ENCODE measurements around the gene IPO4. TPM values are rescaled to one million over a fixed set of nuclear protein-coding genes. Genes with fewer than 3 reads are reported as not detected.

The IPO4 gene
- total and polyA plus RNA-seq, 2 experiments from 2014 or later: 19.0 to 19.5 TPM

DNA sequence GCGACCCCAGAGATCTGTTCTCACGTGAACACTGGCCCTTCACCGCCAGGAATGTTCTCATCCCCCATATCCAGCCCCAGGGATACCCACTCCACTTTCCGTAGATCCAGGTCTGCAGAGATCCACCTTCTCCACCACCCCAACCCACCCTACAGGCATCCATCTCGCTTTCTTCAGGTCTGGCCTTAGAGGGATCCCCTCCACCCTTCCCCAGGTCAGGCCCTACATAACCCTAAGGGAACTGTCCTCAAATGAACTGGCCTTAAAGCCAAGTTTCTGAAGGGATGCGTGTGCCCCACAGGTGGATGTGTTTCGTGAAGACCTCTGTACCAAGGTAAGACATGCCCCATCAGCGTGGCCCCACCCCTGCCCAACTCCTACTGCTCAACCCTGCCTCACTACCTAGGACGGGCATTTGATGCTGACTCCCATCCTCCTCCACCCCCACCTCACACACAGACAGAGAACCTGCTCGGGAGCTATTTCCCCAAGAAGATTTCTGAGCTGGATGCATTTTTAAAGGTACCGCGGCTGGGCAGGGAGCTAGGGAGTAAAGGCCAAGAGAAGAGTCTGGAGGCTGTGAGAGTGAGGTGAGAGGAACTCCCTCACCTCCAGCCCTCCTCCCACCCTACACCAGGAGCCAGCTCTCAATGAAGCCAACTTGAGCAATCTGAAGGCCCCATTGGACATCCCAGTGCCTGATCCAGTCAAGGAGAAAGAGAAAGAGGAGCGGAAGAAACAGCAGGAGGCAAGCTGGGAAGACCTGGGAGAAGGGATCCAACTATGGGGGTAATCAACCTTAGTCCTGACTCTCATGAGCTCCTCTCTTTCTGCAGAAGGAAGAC, 51.7 kb downstream of the IPO4 start:
- Histone ChIP-seq H3K79me2 (peaks cover 43% of the 10 kb centered on the region), H3K27me3 (no peaks in the 10 kb centered on the region), H3K4me3 (peak overlapping the region; percentile 95), H3K4me2 (peak overlapping the region; percentile 97), H3K4me1 (ENCODE audit: insufficient read depth) (peaks cover 7% of the 10 kb centered on the region), H4K20me1 (ENCODE audit: insufficient read depth, poor library complexity, severe bottlenecking) (peaks cover 3% of the 10 kb centered on the region), H2AFZ (no peak overlapping the region), H3K27ac (peak overlapping the region; percentile 89), H3K36me3 (replicated peaks; ENCODE audit: insufficient read depth, low read depth) (no peaks in the 10 kb centered on the region), H3K9me2 (replicated peaks; ENCODE audit: insufficient read depth) (no peaks in the 10 kb centered on the region), H3K9me3 (ENCODE audit: low read depth) (no peaks in the 10 kb centered on the region)
- WGBS (ENCODE audit: low lambda C conversion rate, missing lambda C conversion rate): 39% methylated on average over 12 of the region's 13 CpGs
- TF ChIP-seq, protein P1, sequence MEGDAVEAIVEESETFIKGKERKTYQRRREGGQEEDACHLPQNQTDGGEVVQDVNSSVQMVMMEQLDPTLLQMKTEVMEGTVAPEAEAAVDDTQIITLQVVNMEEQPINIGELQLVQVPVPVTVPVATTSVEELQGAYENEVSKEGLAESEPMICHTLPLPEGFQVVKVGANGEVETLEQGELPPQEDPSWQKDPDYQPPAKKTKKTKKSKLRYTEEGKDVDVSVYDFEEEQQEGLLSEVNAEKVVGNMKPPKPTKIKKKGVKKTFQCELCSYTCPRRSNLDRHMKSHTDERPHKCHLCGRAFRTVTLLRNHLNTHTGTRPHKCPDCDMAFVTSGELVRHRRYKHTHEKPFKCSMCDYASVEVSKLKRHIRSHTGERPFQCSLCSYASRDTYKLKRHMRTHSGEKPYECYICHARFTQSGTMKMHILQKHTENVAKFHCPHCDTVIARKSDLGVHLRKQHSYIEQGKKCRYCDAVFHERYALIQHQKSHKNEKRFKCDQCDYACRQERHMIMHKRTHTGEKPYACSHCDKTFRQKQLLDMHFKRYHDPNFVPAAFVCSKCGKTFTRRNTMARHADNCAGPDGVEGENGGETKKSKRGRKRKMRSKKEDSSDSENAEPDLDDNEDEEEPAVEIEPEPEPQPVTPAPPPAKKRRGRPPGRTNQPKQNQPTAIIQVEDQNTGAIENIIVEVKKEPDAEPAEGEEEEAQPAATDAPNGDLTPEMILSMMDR (IDR thresholded peaks at IDR 0.05; ENCODE audit: poor library complexity): no peak
- TF ChIP-seq EZH2 (IDR thresholded peaks at IDR 0.05; ENCODE audit: borderline replicate concordance) (no peak), EZH2phosphoT487 (IDR thresholded peaks at IDR 0.05; ENCODE audit: low read depth, severe bottlenecking, unreplicated experiment) (no peak)
- DNase-seq (ENCODE audit: low spot score): no peak

DNA sequence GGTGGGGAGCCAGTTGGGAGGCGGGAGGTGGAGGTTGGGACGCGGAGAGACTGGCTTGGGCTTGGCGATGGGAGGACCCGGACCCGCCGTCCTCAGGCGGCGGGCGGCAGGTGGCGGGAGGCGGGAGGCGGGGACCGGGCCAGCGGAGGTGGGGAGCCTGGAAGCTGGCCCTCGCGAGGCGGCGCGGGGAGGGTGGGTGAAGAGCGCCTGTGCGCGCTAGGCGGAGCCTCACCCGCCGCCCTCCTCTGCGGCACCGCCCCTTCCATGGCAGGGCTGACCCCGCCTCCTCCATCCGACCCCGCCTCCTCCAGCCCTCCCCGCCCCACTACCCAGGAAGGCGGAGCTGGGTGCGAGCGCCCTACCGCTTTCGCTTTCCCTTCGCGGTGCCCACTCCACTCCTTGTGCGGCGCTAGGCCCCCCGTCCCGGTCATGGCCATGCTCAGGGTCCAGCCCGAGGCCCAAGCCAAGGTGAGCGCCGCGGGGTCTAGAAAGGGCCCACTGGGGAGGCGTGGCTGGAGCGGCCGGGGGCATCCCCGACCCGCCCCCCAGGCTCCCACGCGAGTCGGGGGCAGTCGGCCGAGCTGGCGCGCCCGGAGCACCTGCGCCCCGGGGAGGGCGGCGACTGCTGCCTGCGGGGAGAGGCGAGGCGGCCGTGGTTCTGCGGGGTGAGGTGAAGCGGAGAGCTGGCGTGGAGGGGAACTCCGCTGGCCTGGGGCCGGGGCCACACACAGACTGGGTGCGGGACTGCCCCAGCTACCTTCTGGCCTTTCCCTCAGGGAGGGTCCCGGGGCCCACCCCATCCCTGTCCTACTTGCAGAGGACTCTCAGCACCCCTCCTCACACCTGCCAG, 52.6 kb downstream of the IPO4 start, which contains the start of gene PSME1:
TSS of gene PSME1 (plus strand) at position 361 of the 850 bp plus-strand sequence. CDS start at position 430, 69 bp downstream.
- H3K9me3 ChIP-seq (ENCODE audit: low read depth): no peaks in the 10 kb centered on the region
- H2AFZ ChIP-seq: peak within 1 kb of the TSS; percentile 93
- under 1% methylated on average over 21 of the region's 75 CpGs for WGBS (ENCODE audit: low lambda C conversion rate, missing lambda C conversion rate)
- peaks cover 3% of the 10 kb centered on the region for H4K20me1 ChIP-seq (ENCODE audit: insufficient read depth, poor library complexity, severe bottlenecking)
- peak within 1 kb of the TSS; percentile 97 for H3K4me2 ChIP-seq
- H3K4me3 ChIP-seq: peak within 1 kb of the TSS; percentile 95
- H3K4me1 ChIP-seq (ENCODE audit: insufficient read depth): peaks cover 7% of the 10 kb centered on the region
- H3K27me3 ChIP-seq: no peaks in the 10 kb centered on the region
- no peaks in the 10 kb centered on the region for H3K36me3 ChIP-seq (replicated peaks; ENCODE audit: insufficient read depth, low read depth)
- peaks cover 43% of the 10 kb centered on the region for H3K79me2 ChIP-seq
- peak within 1 kb of the TSS; percentile 89 for H3K27ac ChIP-seq
- H3K9me2 ChIP-seq (replicated peaks; ENCODE audit: insufficient read depth): no peaks in the 10 kb centered on the region
- TF ChIP-seq EZH2phosphoT487 (IDR thresholded peaks at IDR 0.05; ENCODE audit: low read depth, severe bottlenecking, unreplicated experiment): no peak
- TF ChIP-seq, protein P1 (IDR thresholded peaks at IDR 0.05; ENCODE audit: poor library complexity): no peak
- no peak for TF ChIP-seq EZH2 (IDR thresholded peaks at IDR 0.05; ENCODE audit: borderline replicate concordance)
- DNase-seq (ENCODE audit: low spot score): peak; percentile 97

DNA sequence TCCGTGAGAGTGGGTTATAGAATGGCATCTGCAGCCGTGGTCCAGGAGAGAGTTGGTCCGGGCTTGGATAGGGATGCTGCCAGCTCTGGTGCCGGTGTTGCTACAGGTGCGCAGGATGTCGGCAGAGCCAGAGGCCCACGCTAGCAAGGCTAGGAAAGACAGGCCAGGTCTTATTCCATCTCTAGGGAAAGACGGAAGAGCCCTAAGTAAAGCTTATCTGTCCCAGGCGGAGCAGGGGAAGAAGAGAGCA, 53.1 kb downstream of the IPO4 start:
- H3K9me3 ChIP-seq (ENCODE audit: low read depth): no peaks in the 10 kb centered on the region
- H3K79me2 ChIP-seq: peaks cover 43% of the 10 kb centered on the region
- H3K27me3 ChIP-seq: no peaks in the 10 kb centered on the region
- TF ChIP-seq EZH2phosphoT487 (IDR thresholded peaks at IDR 0.05; ENCODE audit: low read depth, severe bottlenecking, unreplicated experiment) (no peak), EZH2 (IDR thresholded peaks at IDR 0.05; ENCODE audit: borderline replicate concordance) (no peak)
- TF ChIP-seq, protein P1 (IDR thresholded peaks at IDR 0.05; ENCODE audit: poor library complexity): no peak
- H3K36me3 ChIP-seq (replicated peaks; ENCODE audit: insufficient read depth, low read depth): no peaks in the 10 kb centered on the region
- peak overlapping the region; percentile 80 for H2AFZ ChIP-seq
- no peak for DNase-seq (ENCODE audit: low spot score)
- 6% methylated on average over 9 of the region's 9 CpGs for WGBS (ENCODE audit: low lambda C conversion rate, missing lambda C conversion rate)
- H4K20me1 ChIP-seq (ENCODE audit: insufficient read depth, poor library complexity, severe bottlenecking): peaks cover 3% of the 10 kb centered on the region
- H3K4me1 ChIP-seq (ENCODE audit: insufficient read depth): peaks cover 7% of the 10 kb centered on the region
- no peaks in the 10 kb centered on the region for H3K9me2 ChIP-seq (replicated peaks; ENCODE audit: insufficient read depth)
- H3K27ac ChIP-seq: peak overlapping the region; percentile 63
- peak overlapping the region; percentile 88 for H3K4me2 ChIP-seq
- H3K4me3 ChIP-seq: peak overlapping the region; percentile 35
